GM12801 (cell line): ENCODE measurements around the gene DPF3.

Source experiments
- TF ChIP-seq, protein P1 (sequence below): IDR thresholded peaks from one replicate; pipeline ENCODE4 v1.5.1; 2011; ENCODE audit warnings: control low read depth; ENCODE audit not compliant: insufficient read length; ENCODE audit errors: extremely low read depth

The DPF3 gene

DNA sequence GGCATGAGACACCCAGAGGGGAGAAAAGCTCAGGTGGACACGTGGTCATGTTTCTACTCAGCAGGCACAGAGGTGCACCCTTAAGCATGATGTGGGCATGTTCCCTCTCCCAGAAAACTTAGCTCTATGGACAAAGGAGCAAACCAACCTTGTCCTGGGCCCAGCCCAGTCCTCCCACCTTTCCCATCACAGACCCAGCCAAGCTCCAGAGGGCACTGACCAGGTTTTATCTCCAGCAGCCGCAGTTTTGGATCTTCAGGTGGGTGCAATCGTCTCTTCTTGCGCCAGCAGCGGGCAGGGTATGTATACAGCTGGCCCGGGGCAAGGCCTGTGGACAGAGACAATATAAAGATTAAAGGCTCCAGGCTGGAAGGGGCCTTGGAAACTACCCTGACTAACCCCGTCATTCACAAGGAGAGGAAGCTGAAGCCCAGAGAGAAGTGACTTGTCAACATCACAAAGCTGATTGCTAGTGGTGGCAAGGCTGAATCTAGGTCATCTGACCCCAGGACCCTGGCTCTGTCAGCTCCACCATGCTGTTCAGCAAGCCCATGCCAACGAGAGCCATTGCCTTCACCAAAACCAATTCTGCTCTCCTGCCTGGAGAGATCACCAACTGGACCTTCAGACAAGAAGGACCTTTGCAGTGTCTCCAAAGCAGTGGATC, 140.7 kb downstream of the DPF3 start:
- TF ChIP-seq, protein P1, sequence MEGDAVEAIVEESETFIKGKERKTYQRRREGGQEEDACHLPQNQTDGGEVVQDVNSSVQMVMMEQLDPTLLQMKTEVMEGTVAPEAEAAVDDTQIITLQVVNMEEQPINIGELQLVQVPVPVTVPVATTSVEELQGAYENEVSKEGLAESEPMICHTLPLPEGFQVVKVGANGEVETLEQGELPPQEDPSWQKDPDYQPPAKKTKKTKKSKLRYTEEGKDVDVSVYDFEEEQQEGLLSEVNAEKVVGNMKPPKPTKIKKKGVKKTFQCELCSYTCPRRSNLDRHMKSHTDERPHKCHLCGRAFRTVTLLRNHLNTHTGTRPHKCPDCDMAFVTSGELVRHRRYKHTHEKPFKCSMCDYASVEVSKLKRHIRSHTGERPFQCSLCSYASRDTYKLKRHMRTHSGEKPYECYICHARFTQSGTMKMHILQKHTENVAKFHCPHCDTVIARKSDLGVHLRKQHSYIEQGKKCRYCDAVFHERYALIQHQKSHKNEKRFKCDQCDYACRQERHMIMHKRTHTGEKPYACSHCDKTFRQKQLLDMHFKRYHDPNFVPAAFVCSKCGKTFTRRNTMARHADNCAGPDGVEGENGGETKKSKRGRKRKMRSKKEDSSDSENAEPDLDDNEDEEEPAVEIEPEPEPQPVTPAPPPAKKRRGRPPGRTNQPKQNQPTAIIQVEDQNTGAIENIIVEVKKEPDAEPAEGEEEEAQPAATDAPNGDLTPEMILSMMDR = no peak

DNA sequence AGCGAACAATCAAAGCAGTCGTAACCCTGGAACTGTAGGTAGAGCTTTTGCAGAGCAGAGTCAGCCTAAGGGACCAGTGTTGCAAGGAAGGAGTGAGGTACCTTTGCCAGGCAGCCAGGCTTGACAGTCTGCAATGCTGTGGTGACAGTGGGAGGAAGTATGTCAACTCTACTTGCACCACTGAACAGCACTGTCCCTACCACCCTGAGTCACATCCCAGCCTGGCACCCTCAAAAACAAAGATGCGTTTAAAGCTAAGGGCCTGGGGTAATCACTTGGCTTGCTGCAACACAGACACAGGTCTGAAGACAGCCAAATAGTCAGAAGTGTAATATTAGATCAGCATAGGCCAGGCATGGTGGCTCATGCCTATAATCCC, 141.9 kb downstream of the DPF3 start:
- TF ChIP-seq, protein P1 = no peak

DNA sequence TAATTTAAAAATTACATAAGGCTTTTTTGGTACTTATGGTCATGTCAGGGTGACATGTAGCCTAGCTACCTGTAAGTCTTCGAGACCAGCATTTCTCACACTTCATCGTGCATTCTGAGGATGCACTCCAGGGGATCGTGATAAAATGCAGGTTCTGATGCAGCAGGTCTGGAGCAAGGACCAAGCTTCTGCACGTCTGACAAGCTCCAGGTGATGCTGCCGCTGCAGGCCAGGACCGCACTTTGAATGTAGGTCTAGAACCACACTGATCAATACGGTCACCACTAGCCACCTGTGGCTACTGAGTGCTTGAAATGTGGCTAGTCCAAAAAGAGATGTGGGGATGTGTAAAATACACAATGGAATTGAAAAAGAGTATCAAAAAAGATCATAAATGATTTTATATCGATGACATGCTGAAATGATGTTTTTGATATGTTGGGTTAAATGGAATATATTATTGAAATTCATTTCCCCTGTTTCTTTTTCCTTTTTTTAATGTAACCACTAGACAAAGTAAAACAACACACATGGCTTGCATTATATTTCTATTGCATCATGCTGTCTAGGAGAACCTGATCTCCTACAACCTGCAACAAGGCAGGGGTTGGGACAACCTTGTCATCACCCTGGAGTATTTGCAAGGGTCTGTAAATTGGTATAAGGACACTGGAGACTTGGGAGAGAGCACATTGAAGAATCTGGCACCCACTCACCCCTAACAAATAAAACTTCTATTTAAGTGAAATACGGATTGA, 142.4 kb downstream of the DPF3 start:
- TF ChIP-seq, protein P1 = no peak

- TF ChIP-seq, protein P1 = no peak
Observed at GRCh38 chr14:72747652-72748051, 146.2 kb downstream of the DPF3 start.

GRCh38 chr14:72745991-72746980, 147.6 kb downstream of the DPF3 start:
- TF ChIP-seq, protein P1 = no peak

- TF ChIP-seq, protein P1 = no peak
Observed at GRCh38 chr14:72745546-72745945, 148.4 kb downstream of the DPF3 start.
